AG04450 (cell line): ENCODE data around the gene SAMD4A. TPM values are rescaled to one million over a fixed set of nuclear protein-coding genes. Genes with fewer than 3 reads are reported as not detected.

ENCODE experiments used
- CTCF ChIA-PET: fragments of 300-600, 350-600 bp; formaldehyde crosslinking; extraction: SDS; loops from one replicate; lab custom pipeline; 2022; ENCODE audit warnings: antibody characterized with exemption, inconsistent platforms; lab: Charles Lee
- POLR2A ChIA-PET: fragments of 350-600 bp; formaldehyde crosslinking; extraction: SDS; loops from one replicate; lab custom pipeline; 2021; ENCODE audit warnings: antibody characterized with exemption, inconsistent platforms; lab: Yijun Ruan, JAX
- DNase-seq: peaks from one replicate; pipeline ENCODE4 v3.0.0-alpha.2; 2011; ENCODE audit warnings: low read depth, low spot score
- H3K27ac ChIP-seq: one replicate; pipeline ENCODE4 v1.5.1; 2012; ENCODE audit warnings: low read depth, low read length, control low read depth
- H3K27me3 ChIP-seq: one replicate; pipeline ENCODE4 v1.6.0; 2012; ENCODE audit warnings: low read length; ENCODE audit not compliant: control insufficient read depth, insufficient read depth
- H3K4me3 ChIP-seq: 2 replicates; pipeline ENCODE4 v1.5.1; 2011; ENCODE audit warnings: mild to moderate bottlenecking, low read depth, low read length, control low read depth
- H3K9me3 ChIP-seq: 2 replicates; pipeline ENCODE4 v1.5.1; 2012; ENCODE audit warnings: low read length; ENCODE audit not compliant: control insufficient read depth, insufficient read depth
- CTCF ChIP-seq: IDR thresholded peaks from 2 replicates; pipeline ENCODE4 v1.5.1; 2011; ENCODE audit warnings: low read depth, low read length, control low read depth, inconsistent platforms
- polyA plus RNA-seq: library from polyadenylated mRNA; depleted of rRNA; stranded (reverse); fragments of >200 nt; gene quantifications from 2 replicates; pipeline ENCODE4 v1.2.3, GENCODE V29; 2011

SAMD4A gene
- polyA plus RNA-seq, 1 experiment, result 12.7 TPM

DNA sequence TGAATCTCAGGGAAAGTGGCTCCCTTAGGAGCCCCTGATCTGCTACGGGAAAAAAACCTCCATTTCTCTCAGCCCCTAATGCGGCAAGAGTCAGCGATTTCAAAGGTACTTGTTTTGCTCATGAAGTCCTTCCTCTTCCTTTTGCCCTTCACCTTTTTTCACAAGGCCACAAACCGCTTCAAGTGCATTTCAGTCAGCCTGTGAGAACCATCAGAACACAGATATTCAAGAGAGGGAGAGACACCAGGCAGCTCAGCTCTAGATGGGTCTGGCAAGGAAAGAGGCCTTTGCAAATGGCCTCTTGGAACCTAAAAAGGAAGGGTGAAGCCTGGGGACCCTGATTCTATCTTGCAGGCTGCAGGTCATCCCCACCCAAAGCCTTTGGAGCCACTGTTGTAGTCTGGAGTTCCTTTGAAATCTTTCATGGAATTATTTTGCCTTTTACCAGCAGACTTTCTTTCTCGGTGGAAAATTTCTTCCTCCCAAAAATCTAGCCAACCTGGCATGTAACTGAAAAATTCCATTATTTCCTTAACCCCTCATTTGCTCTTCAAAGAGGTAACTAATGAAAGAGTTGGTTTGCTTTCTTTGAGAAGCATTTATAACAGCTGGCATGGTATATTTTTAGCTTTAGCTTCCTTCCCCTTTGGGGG is 145.0 kb downstream of the SAMD4A start:
- CTCF ChIA-PET, result interaction anchor here (0.7 to 2.2 kb wide), 3 partner anchors 12 to 43 kb away, joined by 3 to 11 read pairs (median 3); no protein-coding TSS in a partner anchor
- no peak for TF ChIP-seq CTCF
- no peak overlapping the region for H3K4me3 ChIP-seq
- DNase-seq, result no peak
- no peaks in the 10 kb centered on the region for H3K9me3 ChIP-seq
- POLR2A ChIA-PET, result interaction anchor here (1.0 kb wide), 1 partner anchor 146 kb away, joined by 4 read pairs; no protein-coding TSS in a partner anchor
- H3K27me3 ChIP-seq, result no peaks in the 10 kb centered on the region
- peak overlapping the region; percentile 79 for H3K27ac ChIP-seq

GRCh38 chr14:54712465-54713200 is 145.7 kb downstream of the SAMD4A start:
- Histone ChIP-seq H3K4me3 (no peak overlapping the region), H3K9me3 (no peaks in the 10 kb centered on the region), H3K27ac (peak overlapping the region; percentile 79), H3K27me3 (no peaks in the 10 kb centered on the region)
- ChIA-PET POLR2A (interaction anchor here (1.0 kb wide), 1 partner anchor 147 kb away, joined by 4 read pairs; no protein-coding TSS in a partner anchor), CTCF (interaction anchor here (1.0 to 2.2 kb wide), 5 partner anchors 11 to 149 kb away, joined by 3 to 11 read pairs (median 6); no protein-coding TSS in a partner anchor)
- DNase-seq, result no peak
- no peak for TF ChIP-seq CTCF

DNA sequence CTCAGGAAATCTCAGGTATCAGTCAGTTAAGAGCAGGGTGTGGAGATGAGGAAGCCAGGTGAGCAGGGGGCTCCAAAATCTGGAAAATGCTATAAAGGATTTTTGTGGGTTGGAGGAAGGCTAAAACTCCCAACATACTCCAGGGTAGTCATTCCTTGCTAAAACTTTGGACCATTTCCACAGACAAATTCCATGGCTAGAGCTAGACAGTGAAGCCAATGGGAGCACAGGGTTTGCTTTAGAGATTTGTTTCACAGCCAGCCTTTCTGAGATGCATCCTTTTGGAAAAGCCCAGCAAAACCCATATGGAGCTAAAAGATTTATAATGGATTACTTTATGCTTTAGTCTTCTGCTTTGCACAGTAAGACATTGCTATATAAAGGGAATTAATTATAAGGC is 146.5 kb downstream of the SAMD4A start:
- H3K9me3 ChIP-seq, result no peaks in the 10 kb centered on the region
- POLR2A ChIA-PET, result no interaction called here
- no peaks in the 10 kb centered on the region for H3K27me3 ChIP-seq
- TF ChIP-seq CTCF, result no peak
- no peak overlapping the region for H3K27ac ChIP-seq
- no peak for DNase-seq
- H3K4me3 ChIP-seq, result no peak overlapping the region
- CTCF ChIA-PET, result interaction anchor here (1.0 to 2.2 kb wide), 5 partner anchors 11 to 149 kb away, joined by 3 to 11 read pairs (median 6); no protein-coding TSS in a partner anchor

DNA sequence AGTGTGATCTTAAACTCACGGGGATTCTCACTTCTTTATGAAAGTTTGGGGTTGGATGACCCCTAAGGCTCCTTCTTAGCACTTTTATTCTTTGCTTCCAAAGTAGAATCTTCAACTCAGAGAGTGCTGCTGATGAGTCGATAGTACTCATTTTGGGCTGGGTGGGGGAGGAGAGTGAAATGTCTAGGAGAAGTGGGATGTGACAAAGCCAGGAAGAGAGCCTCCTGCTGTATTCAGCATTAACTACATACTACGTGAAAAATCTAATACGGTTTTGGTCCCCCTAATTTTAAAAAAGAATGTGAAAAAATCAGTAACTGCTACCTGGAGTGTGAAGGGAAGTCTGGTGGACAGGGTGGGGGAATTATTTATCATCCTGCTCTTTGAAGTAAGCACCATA is 148.3 kb downstream of the SAMD4A start:
- no peaks in the 10 kb centered on the region for H3K9me3 ChIP-seq
- CTCF ChIA-PET, result no interaction called here
- H3K27ac ChIP-seq, result no peak overlapping the region
- H3K4me3 ChIP-seq, result no peak overlapping the region
- POLR2A ChIA-PET, result no interaction called here
- H3K27me3 ChIP-seq, result no peaks in the 10 kb centered on the region
- peak; percentile 32; the same call in 1 of the 2 replicates for TF ChIP-seq CTCF
- DNase-seq, result no peak

GRCh38 chr14:54715811-54716210 is 148.9 kb downstream of the SAMD4A start:
- no peak overlapping the region for H3K27ac ChIP-seq
- TF ChIP-seq CTCF, result no peak
- H3K9me3 ChIP-seq, result no peaks in the 10 kb centered on the region
- DNase-seq, result no peak
- POLR2A ChIA-PET, result no interaction called here
- H3K4me3 ChIP-seq, result no peak overlapping the region
- no peaks in the 10 kb centered on the region for H3K27me3 ChIP-seq
- CTCF ChIA-PET, result no interaction called here
